ENCODE results near the gene GPR55. TPM values are rescaled to one million over a fixed set of nuclear protein-coding genes. Genes with fewer than 3 reads are reported as not detected.

Gene GPR55
- total and polyA plus RNA-seq, 2 of the 4 experiments (the other 2 are of a cell fraction): 0.03 TPM; not detected in 1

GRCh38 chr2:230938098-230938497 lies 13.1 kb upstream of the GPR55 start:
- Histone ChIP-seq H3K14ac (replicated peaks; ENCODE audit: low read depth, low read length) (no peak overlapping the region), H2BK120ac (ENCODE audit: low read depth, low read length) (no peak overlapping the region), H3K79me1 (ENCODE audit: low read depth in 1 of 2, low read length in 2 of 2) (no peaks in the 10 kb centered on the region), H3K36me3 (ENCODE audit: control insufficient read depth, insufficient read depth, low read length) (no peaks in the 10 kb centered on the region), H3K9me3 (ENCODE audit: control insufficient read depth, insufficient read depth, low read length) (no peaks in the 10 kb centered on the region), H3K56ac (ENCODE audit: extremely low read depth, insufficient read depth, low read length) (no peak overlapping the region), H2AK9ac (replicated peaks; ENCODE audit: low read depth, low read length, poor library complexity) (no peak overlapping the region), H2BK20ac (ENCODE audit: low read depth, low read length) (no peak overlapping the region), H4K20me1 (ENCODE audit: insufficient read depth, low read length) (no peaks in the 10 kb centered on the region), H3K4me1 (ENCODE audit: control insufficient read depth, insufficient read depth, low read length) (no peaks in the 10 kb centered on the region), H3K4ac (ENCODE audit: low read depth, low read length) (no peak overlapping the region), H2BK5ac (ENCODE audit: low read depth, low read length, poor library complexity, severe bottlenecking) (no peak overlapping the region), H3K9me1 (ENCODE audit: insufficient read depth, low read length) (no peaks in the 10 kb centered on the region), H3K9ac (ENCODE audit: low read depth, low read length) (no peak overlapping the region), H3K27ac (ENCODE audit: insufficient read depth, low read length) (no peak overlapping the region), H3K4me2 (ENCODE audit: low read depth, low read length) (no peak overlapping the region), H2BK15ac (ENCODE audit: low read depth, low read length) (no peak overlapping the region), H3K4me3 (ENCODE audit: insufficient read depth, low read depth, low read length) (no peak overlapping the region), H2AFZ (replicated peaks; ENCODE audit: low read length, poor library complexity) (no peak overlapping the region), H4K5ac (ENCODE audit: low read depth, low read length) (no peak overlapping the region), H2AK5ac (ENCODE audit: low read depth, low read length) (no peak overlapping the region), H4K91ac (ENCODE audit: insufficient read depth, low read depth, low read length) (no peak overlapping the region), H3K27me3 (ENCODE audit: control insufficient read depth, insufficient read depth, low read length) (peaks cover 16% of the 10 kb centered on the region), H3K23ac (ENCODE audit: low read depth, low read length) (no peak overlapping the region), H3K18ac (ENCODE audit: low read depth, low read length) (no peak overlapping the region), H4K8ac (ENCODE audit: low read depth in 2 of 2, low read length in 2 of 2) (no peak overlapping the region)
- intact Hi-C loops (cut with micrococcal nuclease): no loop called here
- dilution Hi-C loops (cut with HindIII; ENCODE audit: low sequenced_read_pairs, unreplicated experiment): no loop called here
- in situ Hi-C loops (cut with MboI; ENCODE audit: low sequenced_read_pairs): no loop called here
- TF ChIP-seq NFE2L2 (IDR thresholded peaks at IDR 0.05; ENCODE audit: low read depth, low read length) (no peak), RFX5 (IDR thresholded peaks at IDR 0.05; ENCODE audit: low read depth, low read length) (no peak), BHLHE40 (IDR thresholded peaks at IDR 0.05; ENCODE audit: low read depth, low read length) (no peak), RCOR1 (IDR thresholded peaks at IDR 0.05; ENCODE audit: insufficient replicate concordance, low read length) (no peak), MAFK (IDR thresholded peaks at IDR 0.05; ENCODE audit: low read depth, low read length) (no peak), CHD1 (IDR thresholded peaks at IDR 0.05; ENCODE audit: low read depth, low read length) (no peak), POLR2A (IDR thresholded peaks at IDR 0.05; ENCODE audit: low read depth, low read length) (no peak), MXI1 (IDR thresholded peaks at IDR 0.05; ENCODE audit: borderline replicate concordance, low read depth, low read length) (no peak), SMC3 (IDR thresholded peaks at IDR 0.05; ENCODE audit: low read depth, low read length) (no peak), CEBPB (IDR thresholded peaks at IDR 0.05; ENCODE audit: low read depth, low read length) (no peak), CTCF (conservative IDR thresholded peaks at IDR 0.05; ENCODE audit: low read depth, low read length) (no peak), RAD21 (IDR thresholded peaks at IDR 0.05; ENCODE audit: low read length) (no peak), FOS (IDR thresholded peaks at IDR 0.05; ENCODE audit: low read depth, low read length) (no peak), USF2 (IDR thresholded peaks at IDR 0.05; ENCODE audit: low read depth, low read length) (no peak), ELK1 (IDR thresholded peaks at IDR 0.05; ENCODE audit: borderline replicate concordance, low read depth, low read length) (no peak), MAZ (IDR thresholded peaks at IDR 0.05; ENCODE audit: borderline replicate concordance, low read depth, low read length) (no peak)
- POLR2A ChIA-PET (ENCODE audit: unreplicated experiment): no interaction called here
- no TSS peak for BruUV-seq (replicated peaks)
- WGBS, 2 experiments (ENCODE audit: extremely low coverage in 2 of 2, insufficient read length in 1 of 2): no CpG with 5 or more reads among the region's 3 CpGs
- CTCF ChIA-PET: interaction anchor here (0.6 kb wide), 1 partner anchor 43 kb away, joined by 4 read pairs; no protein-coding TSS in a partner anchor
- ATAC-seq (ENCODE audit: low read depth) (no peak), DNase-seq (no peak)

All from IMR-90 (cell line).